GM10266 (cell line): ENCODE data around the gene GNMT.

Experiments
- DNase-seq: peaks from one replicate; pipeline ENCODE4 v3.0.0; 2012; ENCODE audit errors: extremely low spot score
- CTCF ChIP-seq: IDR thresholded peaks from 2 replicates; pipeline ENCODE4 v1.5.1; 2012; ENCODE audit warnings: mild to moderate bottlenecking, low read depth; ENCODE audit not compliant: control insufficient read depth, insufficient read depth; ENCODE audit errors: missing control alignments

The GNMT gene

GRCh38 chr6:42962502-42963178 is 2.1 kb downstream of the GNMT start:
- TF ChIP-seq CTCF = no peak
- no peak for DNase-seq

- TF ChIP-seq CTCF = no peak
- DNase-seq = no peak
Measured at GRCh38 chr6:42963179-42963854, 2.8 kb downstream of the GNMT start.

GRCh38 chr6:42963855-42964605 is 3.5 kb downstream of the GNMT start:
- DNase-seq = no peak
- TF ChIP-seq CTCF = peak; percentile 30

GRCh38 chr6:42966571-42966970 is 6.0 kb downstream of the GNMT start:
- TF ChIP-seq CTCF = no peak
- DNase-seq = no peak

GRCh38 chr6:42967228-42967627 is 6.7 kb downstream of the GNMT start:
- DNase-seq = no peak
- TF ChIP-seq CTCF = no peak

GRCh38 chr6:42968126-42968701 is 7.7 kb downstream of the GNMT start:
- no peak for DNase-seq
- no peak for TF ChIP-seq CTCF
